SK-N-SH treated with all-trans-retinoic acid at 6 μM for 48 hours (cell line): ENCODE data around the gene CH25H.

Experiments used
- OSR1 ChIP-seq: fragments of 250-450 bp; sonication (Bioruptor Pico); IDR thresholded peaks from 2 replicates; pipeline ENCODE4 v1.8.0; 2022; ENCODE audit warnings: moderate library complexity, mild to moderate bottlenecking, inconsistent platforms
- PPARA ChIP-seq: fragments of 250-450 bp; sonication (Bioruptor Pico); IDR thresholded peaks from 2 replicates; pipeline ENCODE4 v1.5.0; 2020; ENCODE audit warnings: mild to moderate bottlenecking, borderline replicate concordance
- RARB ChIP-seq: fragments of 250-450 bp; sonication (Bioruptor Pico); IDR thresholded peaks from 2 replicates; pipeline ENCODE4 v1.8.0; 2021; ENCODE audit warnings: mild to moderate bottlenecking, moderate library complexity
- TOX ChIP-seq: fragments of 250-450 bp; sonication (Bioruptor Pico); IDR thresholded peaks from 2 replicates; pipeline ENCODE4 v1.8.0; 2021; ENCODE audit warnings: mild to moderate bottlenecking, moderate library complexity, borderline replicate concordance
- ZFP30 ChIP-seq: fragments of 450-650 bp; formaldehyde crosslinking; IDR thresholded peaks from 2 replicates; pipeline ENCODE4 v1.5.0; 2022; ENCODE audit warnings: mild to moderate bottlenecking, moderate library complexity
- TF ChIP-seq, protein P1 (sequence below): fragments of 250-450 bp; sonication (Bioruptor Pico); IDR thresholded peaks from 2 replicates; pipeline ENCODE4 v1.8.0; 2020; ENCODE audit warnings: mild to moderate bottlenecking, moderate library complexity, borderline replicate concordance
- TF ChIP-seq, protein P2 (sequence below): fragments of 250-450 bp; sonication (Bioruptor Pico); IDR thresholded peaks from 2 replicates; pipeline ENCODE4 v1.5.0; 2020; ENCODE audit warnings: mild to moderate bottlenecking, moderate library complexity
- TF ChIP-seq, protein P3 (sequence below): fragments of 250-450 bp; sonication (Bioruptor Pico); IDR thresholded peaks from 2 replicates; pipeline ENCODE4 v1.5.1; 2020; ENCODE audit warnings: low read depth, mild to moderate bottlenecking, moderate library complexity

DNA sequence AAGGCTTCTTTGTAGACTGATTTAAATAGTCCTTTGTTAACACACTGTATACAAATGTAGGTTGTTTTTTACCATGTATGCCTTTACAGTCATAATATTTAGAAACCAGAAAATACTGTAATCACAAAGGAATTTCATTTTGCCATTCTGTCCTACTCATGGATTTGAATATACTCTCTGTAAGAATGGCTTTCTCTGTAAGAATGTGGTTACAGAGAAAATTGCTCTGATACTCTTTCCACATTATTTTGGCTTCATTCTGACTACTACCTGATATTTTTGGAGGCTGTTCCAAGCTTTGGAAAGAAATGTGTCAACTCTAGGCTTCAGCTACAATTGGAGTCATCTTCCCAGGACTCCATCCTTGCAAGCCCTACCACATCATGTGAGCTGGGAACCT, 23.5 kb downstream of the CH25H start:
- no peak for TF ChIP-seq PPARA (CRISPR knock-in tag)
- TF ChIP-seq ZFP30 (CRISPR knock-in tag), result no peak
- TF ChIP-seq, protein P1, sequence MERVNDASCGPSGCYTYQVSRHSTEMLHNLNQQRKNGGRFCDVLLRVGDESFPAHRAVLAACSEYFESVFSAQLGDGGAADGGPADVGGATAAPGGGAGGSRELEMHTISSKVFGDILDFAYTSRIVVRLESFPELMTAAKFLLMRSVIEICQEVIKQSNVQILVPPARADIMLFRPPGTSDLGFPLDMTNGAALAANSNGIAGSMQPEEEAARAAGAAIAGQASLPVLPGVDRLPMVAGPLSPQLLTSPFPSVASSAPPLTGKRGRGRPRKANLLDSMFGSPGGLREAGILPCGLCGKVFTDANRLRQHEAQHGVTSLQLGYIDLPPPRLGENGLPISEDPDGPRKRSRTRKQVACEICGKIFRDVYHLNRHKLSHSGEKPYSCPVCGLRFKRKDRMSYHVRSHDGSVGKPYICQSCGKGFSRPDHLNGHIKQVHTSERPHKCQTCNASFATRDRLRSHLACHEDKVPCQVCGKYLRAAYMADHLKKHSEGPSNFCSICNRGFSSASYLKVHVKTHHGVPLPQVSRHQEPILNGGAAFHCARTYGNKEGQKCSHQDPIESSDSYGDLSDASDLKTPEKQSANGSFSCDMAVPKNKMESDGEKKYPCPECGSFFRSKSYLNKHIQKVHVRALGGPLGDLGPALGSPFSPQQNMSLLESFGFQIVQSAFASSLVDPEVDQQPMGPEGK (CRISPR knock-in tag), result no peak
- TF ChIP-seq, protein P2, sequence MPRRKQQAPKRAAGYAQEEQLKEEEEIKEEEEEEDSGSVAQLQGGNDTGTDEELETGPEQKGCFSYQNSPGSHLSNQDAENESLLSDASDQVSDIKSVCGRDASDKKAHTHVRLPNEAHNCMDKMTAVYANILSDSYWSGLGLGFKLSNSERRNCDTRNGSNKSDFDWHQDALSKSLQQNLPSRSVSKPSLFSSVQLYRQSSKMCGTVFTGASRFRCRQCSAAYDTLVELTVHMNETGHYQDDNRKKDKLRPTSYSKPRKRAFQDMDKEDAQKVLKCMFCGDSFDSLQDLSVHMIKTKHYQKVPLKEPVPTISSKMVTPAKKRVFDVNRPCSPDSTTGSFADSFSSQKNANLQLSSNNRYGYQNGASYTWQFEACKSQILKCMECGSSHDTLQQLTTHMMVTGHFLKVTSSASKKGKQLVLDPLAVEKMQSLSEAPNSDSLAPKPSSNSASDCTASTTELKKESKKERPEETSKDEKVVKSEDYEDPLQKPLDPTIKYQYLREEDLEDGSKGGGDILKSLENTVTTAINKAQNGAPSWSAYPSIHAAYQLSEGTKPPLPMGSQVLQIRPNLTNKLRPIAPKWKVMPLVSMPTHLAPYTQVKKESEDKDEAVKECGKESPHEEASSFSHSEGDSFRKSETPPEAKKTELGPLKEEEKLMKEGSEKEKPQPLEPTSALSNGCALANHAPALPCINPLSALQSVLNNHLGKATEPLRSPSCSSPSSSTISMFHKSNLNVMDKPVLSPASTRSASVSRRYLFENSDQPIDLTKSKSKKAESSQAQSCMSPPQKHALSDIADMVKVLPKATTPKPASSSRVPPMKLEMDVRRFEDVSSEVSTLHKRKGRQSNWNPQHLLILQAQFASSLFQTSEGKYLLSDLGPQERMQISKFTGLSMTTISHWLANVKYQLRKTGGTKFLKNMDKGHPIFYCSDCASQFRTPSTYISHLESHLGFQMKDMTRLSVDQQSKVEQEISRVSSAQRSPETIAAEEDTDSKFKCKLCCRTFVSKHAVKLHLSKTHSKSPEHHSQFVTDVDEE (CRISPR knock-in tag), result no peak
- no peak for TF ChIP-seq OSR1 (CRISPR knock-in tag)
- no peak for TF ChIP-seq TOX (CRISPR knock-in tag)
- TF ChIP-seq, protein P3, sequence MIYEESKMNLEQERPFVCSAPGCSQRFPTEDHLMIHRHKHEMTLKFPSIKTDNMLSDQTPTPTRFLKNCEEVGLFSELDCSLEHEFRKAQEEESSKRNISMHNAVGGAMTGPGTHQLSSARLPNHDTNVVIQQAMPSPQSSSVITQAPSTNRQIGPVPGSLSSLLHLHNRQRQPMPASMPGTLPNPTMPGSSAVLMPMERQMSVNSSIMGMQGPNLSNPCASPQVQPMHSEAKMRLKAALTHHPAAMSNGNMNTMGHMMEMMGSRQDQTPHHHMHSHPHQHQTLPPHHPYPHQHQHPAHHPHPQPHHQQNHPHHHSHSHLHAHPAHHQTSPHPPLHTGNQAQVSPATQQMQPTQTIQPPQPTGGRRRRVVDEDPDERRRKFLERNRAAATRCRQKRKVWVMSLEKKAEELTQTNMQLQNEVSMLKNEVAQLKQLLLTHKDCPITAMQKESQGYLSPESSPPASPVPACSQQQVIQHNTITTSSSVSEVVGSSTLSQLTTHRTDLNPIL, result no peak
- TF ChIP-seq RARB (CRISPR knock-in tag), result no peak
